Heart left ventricle (tissue), 16 donors: ENCODE measurements around the gene PARD3B. TPM values are rescaled to one million over a fixed set of nuclear protein-coding genes. Genes with fewer than 3 reads are reported as not detected.

Experiments used
- ATAC-seq, 4 donors: fragments of 200-7000 bp; cut with Tn5 transposase; one replicate each; pipeline ENCODE4 v1.9.1; 2020 to 2022; ENCODE audit warnings: moderate library complexity in 4 of 4, mild to moderate bottlenecking in 3 of 4, moderate number of reproducible peaks in 1 of 4
- DNase-seq, 5 donors: peaks; one replicate each; pipeline ENCODE4 v3.0.0-alpha.2; 2020
- H3K27ac ChIP-seq, 12 donors: fragments of 200-600 bp; sonication (generic) in 4 of 12; one replicate each; pipeline versions ENCODE4 v1.5.0 to v1.8.0; 2016 to 2022; ENCODE audit warnings: mild to moderate bottlenecking in 2 of 12
- H3K27me3 ChIP-seq, 9 donors: fragments of 200-600 bp; sonication (generic) in 2 of 9; one replicate each; pipeline versions ENCODE4 v1.5.1 to v1.8.0; 2016 to 2022; ENCODE audit warnings: mild to moderate bottlenecking in 3 of 9
- H3K36me3 ChIP-seq, 9 donors: fragments of 200-600 bp; sonication (generic) in 2 of 9; one replicate each; pipeline versions ENCODE4 v1.5.0 to v1.8.0; 2018 to 2022; ENCODE audit warnings: mild to moderate bottlenecking in 2 of 9
- H3K4me1 ChIP-seq, 12 donors: fragments of 200-600 bp; sonication (generic) in 4 of 12; one replicate each; pipeline versions ENCODE4 v1.5.0 to v1.8.0; 2016 to 2022; ENCODE audit warnings: mild to moderate bottlenecking in 3 of 12
- H3K4me3 ChIP-seq, 12 donors: fragments of 200-600 bp; sonication (generic) in 4 of 12; one replicate each; pipeline versions ENCODE4 v1.5.0 to v1.8.0; 2017 to 2022; ENCODE audit warnings: mild to moderate bottlenecking in 9 of 12, moderate library complexity in 4 of 12
- H3K9me3 ChIP-seq, 12 donors: fragments of 200-600 bp; sonication (generic) in 4 of 12; one replicate each; pipeline versions ENCODE4 v1.5.0 to v1.8.0; 2016 to 2022; ENCODE audit warnings: mild to moderate bottlenecking in 1 of 12
- CTCF ChIP-seq, 12 donors: fragments of 200-600 bp; sonication (generic) in 4 of 12; IDR thresholded peaks; one replicate each; pipeline versions ENCODE4 v1.5.0 to v1.8.0; 2018 to 2022; ENCODE audit warnings: antibody characterized with exemption in 12 of 12, mild to moderate bottlenecking in 5 of 12
- POLR2A ChIP-seq, 2 donors: fragments of 450-650 bp; IDR thresholded peaks; one replicate each; pipeline ENCODE4 v1.6.1; 2017; ENCODE audit warnings: antibody characterized with exemption in 2 of 2, mild to moderate bottlenecking in 2 of 2, moderate library complexity in 2 of 2
- WGBS, 4 donors: extraction: QIAGEN DNeasy Blood & Tissue Kit in 2 of 4; methylation state at CpG; one replicate each; pipeline versions ENCODE4 v1.1.5 to v1.1.7; 2013 to 2018; 5-methylcytosine and 5-hydroxymethylcytosine counted together
- intact Hi-C, 10 donors: fragments of 100-400 bp; cut with DNase I; formaldehyde crosslinking; loops; one replicate each; pipeline versions ENCODE4 v1.11.1 to v1.14.2; 2022
- polyA plus RNA-seq, 2 donors: library from polyadenylated mRNA; stranded (reverse); fragments of 200-250 nt; gene quantifications; one replicate each; pipeline ENCODE4 v1.2.3, GENCODE V29; 2013
- total RNA-seq, 9 donors: library from RNA; depleted of rRNA in 2 of 9; stranded (reverse); fragments of >200 nt in 2 of 9; fragmentation: NEBNext Ultra II Directional in 3 of 9; extraction: Animal tissue kit (Norgen Biotek cat#: 25700) in 3 of 9; gene quantifications; one replicate each; pipeline versions ENCODE4 v1.1.0 to v1.2.4, GENCODE V29; 2016 to 2023
- donor health status: ischemic (EF 13 %, LVEDD 7.1; RV severe dilation, severe dysfunction).
- donor health status: healthy with polysubstance abuse.
- donor health status: DM: no; HTN: yes; CAD: no.
- donor health status: DM: no; HTN: no; CAD: no.
- donor health status: ischemic (EF 25% LVEDD 6.9; RV normal size, moderate dysfunction).
- donor health status: ischemic (EF 25% LVEDD 5.7; RV mildly dilated, moderate dysfunction).
- donor health status: healthy.
- donor health status: DM: yes; HTN: yes; CAD: no.
- donor health status: ischemic (EF 35%, LVEDD 5.7; RV mildly dilated, moderate dysfunction).
- donor health status: nonischemic (EF 11% LVEDD 7.7; RV severe dilation, severe dysfunction).
- donor health status: DM: yes; HTN: yes; CAD: no.
- donor health status: PGD.
- donor health status: ischemic (EF 29% LVEDD 5.4; RV normal size, mild dysfunction).
- donor health status: nonischemic (EF 23%, LVEDD 6.1; RV moderate dilation, normal function).

Gene PARD3B
- total and polyA plus RNA-seq, 11 donors = 0.71 to 15.1 (median 6.2) TPM

GRCh38 chr2:204560902-204561301 lies 15.6 kb downstream of the PARD3B start:
- peaks cover 0 to 9% (median 0%) of the 10 kb centered on the region in 12 donors for H3K9me3 ChIP-seq
- DNase-seq (no peak), ATAC-seq (no peak)
- peaks cover 0 to 9% (median 0%) of the 10 kb centered on the region in 12 donors for H3K4me1 ChIP-seq
- H3K4me3 ChIP-seq = no peak overlapping the region
- no peaks in the 10 kb centered on the region for H3K27me3 ChIP-seq
- intact Hi-C loops = no loop called here
- no peak for TF ChIP-seq CTCF (IDR thresholded peaks at IDR 0.05)
- TF ChIP-seq POLR2A (IDR thresholded peaks at IDR 0.05) = no peak
- H3K27ac ChIP-seq = no peak overlapping the region
- no peaks in the 10 kb centered on the region for H3K36me3 ChIP-seq
- WGBS, 4 donors = 78 to 97% (median 96%) methylated on average over 3 of the region's 3 CpGs

GRCh38 chr2:204561771-204562170 lies 16.5 kb downstream of the PARD3B start:
- 94 to 96% (median 95%) methylated on average over 8 of the region's 8 CpGs for WGBS, 4 donors
- H3K36me3 ChIP-seq = no peaks in the 10 kb centered on the region
- TF ChIP-seq POLR2A (IDR thresholded peaks at IDR 0.05) = no peak
- TF ChIP-seq CTCF (IDR thresholded peaks at IDR 0.05) = no peak
- no peak for DNase-seq
- intact Hi-C loops = no loop called here
- no peak overlapping the region for H3K4me3 ChIP-seq
- no peak overlapping the region for H3K27ac ChIP-seq
- ATAC-seq = no peak
- H3K4me1 ChIP-seq = peaks cover 0 to 9% (median 0%) of the 10 kb centered on the region in 12 donors
- H3K27me3 ChIP-seq = no peaks in the 10 kb centered on the region
- peaks cover 0 to 9% (median 0%) of the 10 kb centered on the region in 12 donors for H3K9me3 ChIP-seq

DNA sequence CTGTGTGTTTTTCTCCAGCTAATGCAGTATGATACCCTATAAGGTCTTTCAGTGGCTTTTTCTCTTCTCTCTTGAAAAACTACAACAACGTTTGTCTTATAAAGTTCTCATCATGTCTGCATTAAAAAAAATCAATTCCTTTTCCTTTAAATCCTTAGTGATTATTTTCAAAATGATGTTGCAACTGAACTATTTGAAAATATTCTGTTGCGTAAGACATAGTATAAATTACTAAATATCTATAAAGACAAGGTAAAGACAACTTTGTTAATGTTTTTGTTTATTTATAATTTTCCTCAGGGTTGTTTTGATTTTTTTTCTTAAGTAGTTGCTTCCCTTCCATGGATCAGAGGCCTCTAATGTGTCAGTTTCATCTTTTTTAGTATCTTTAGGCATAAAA lies 21.2 kb downstream of the PARD3B start:
- ATAC-seq (no peak), DNase-seq (no peak)
- Histone ChIP-seq H3K4me1 (peaks cover 0 to 9% (median 0%) of the 10 kb centered on the region in 12 donors), H3K27me3 (no peaks in the 10 kb centered on the region), H3K4me3 (no peak overlapping the region), H3K36me3 (no peaks in the 10 kb centered on the region), H3K9me3 (no peaks in the 10 kb centered on the region), H3K27ac (no peak overlapping the region)
- intact Hi-C loops = no loop called here
- TF ChIP-seq POLR2A (IDR thresholded peaks at IDR 0.05) (no peak), CTCF (IDR thresholded peaks at IDR 0.05) (no peak)
- 64 to 93% (median 82%) methylated on average over 2 of the region's 2 CpGs for WGBS, 4 donors

- Histone ChIP-seq H3K4me3 (no peak overlapping the region), H3K36me3 (no peaks in the 10 kb centered on the region), H3K9me3 (no peaks in the 10 kb centered on the region), H3K27me3 (no peaks in the 10 kb centered on the region), H3K4me1 (peaks cover 0 to 6% (median 0%) of the 10 kb centered on the region in 12 donors), H3K27ac (no peak overlapping the region)
- ATAC-seq (no peak), DNase-seq (no peak)
- TF ChIP-seq CTCF (IDR thresholded peaks at IDR 0.05) (no peak), POLR2A (IDR thresholded peaks at IDR 0.05) (no peak)
- intact Hi-C loops = no loop called here
- 91 to 98% (median 93%) methylated on average over 1 of the region's 1 CpG for WGBS, 4 donors
Observed at GRCh38 chr2:204570421-204570820, 25.1 kb downstream of the PARD3B start.
